GM21390 (cell line): ENCODE data around the gene FFAR3.
A peak's percentile ranks its signal among the peaks of the same experiment; 100 is the strongest.

ENCODE experiments used
- ATAC-seq: cut with Tn5 transposase; IDR thresholded peaks from one replicate; pipeline ENCODE4 v1.9.1; 2021; ENCODE audit not compliant: unreplicated experiment

Gene FFAR3

GRCh38 chr19:35330475-35330874 is 27.8 kb upstream of the FFAR3 start:
- ATAC-seq, result peak; percentile 37

DNA sequence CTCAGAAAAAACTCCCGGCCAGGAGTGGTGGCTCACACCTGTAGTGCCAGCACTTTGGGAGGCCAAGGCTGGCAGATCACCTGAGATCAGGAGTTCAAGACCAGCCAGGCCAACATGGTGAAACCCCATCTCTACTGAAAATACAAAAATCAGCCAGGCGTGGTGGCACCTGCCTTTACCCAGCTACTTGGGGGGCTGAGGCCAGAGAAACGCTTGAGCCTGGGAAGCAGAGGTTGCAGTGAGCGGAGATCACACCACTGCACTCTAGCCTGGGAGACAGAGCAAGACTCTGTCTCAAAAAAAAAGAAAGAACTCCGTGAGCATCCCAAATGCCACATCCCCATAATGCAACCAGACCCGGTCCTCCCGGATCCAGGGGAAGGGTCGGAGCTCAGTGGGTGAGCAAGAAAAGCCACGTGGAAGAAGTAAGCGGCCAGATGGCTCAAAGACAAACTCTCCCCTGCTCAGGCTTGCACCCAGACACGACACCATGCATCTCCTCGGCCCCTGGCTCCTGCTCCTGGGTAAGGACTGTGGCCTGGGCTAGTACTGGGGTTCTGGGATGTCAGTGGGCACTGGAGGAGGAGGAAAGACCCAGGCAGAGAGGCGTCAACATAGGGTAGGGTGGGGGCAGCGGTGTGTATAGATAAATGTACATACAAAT is 26.6 kb upstream of the FFAR3 start:
- no peak for ATAC-seq

DNA sequence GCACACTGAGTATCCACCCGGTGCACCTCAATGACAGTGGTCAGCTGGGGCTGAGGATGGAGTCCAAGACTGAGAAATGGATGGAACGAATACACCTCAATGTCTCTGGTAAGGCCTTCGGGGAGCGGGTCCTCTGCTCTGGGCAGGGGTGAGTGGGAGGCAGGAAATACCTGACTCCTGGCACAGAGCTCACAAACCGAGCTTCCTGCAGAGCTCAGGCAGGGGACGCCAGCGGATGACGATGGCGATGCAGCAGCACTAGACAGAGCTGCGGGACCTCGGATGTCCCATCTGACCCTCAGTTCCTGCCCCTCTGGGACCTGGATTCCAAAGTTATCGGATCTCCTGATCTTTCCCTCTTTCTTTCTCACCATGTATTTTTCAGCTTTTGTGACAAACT is 25.4 kb upstream of the FFAR3 start:
- no peak for ATAC-seq

DNA sequence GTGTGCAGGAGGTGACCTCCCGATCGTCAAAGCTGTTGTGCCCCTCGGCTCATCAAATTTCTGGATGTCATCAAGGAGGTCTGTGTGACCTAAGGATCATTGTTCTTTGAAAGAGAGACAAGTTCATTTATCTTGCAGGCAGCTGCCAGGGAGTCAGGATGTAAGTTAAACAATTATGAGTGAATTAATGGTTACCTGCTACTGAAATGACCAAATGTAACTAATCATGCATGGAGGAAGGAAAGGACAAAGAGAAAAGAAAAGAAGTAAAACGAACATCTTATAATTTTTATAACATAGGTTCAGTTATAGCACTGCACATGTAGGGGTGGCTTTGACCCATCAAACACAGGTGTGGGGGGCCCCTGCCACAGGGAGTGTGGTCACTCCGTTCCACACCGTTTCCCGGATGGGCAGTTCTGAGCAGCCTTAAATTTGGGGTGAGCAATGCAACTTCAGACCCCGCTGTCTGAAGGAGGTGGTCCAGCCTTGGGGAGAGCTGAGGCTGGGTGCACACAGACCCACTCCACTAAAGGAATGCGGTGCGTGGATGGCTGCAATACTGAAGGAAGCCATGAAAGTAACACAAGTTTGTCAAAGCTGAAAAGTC is 24.0 kb upstream of the FFAR3 start:
- no peak for ATAC-seq

GRCh38 chr19:35336166-35336955 is 21.9 kb upstream of the FFAR3 start:
- ATAC-seq, result no peak

- no peak for ATAC-seq
Measured at GRCh38 chr19:35337097-35337983, 20.9 kb upstream of the FFAR3 start.

DNA sequence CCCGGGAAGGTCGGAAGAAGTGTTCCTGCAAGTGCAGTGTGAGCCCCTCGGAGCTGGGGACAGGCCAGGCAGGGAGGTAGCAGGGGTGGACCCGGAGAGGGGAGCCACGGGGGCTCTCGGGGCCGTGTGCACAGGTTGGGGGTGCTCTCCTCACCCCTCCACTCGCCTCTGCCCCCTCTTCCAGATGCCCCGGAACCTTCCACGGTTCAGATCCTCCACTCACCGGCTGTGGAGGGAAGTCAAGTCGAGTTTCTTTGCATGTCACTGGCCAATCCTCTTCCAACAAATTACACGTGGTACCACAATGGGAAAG is 20.3 kb upstream of the FFAR3 start:
- no peak for ATAC-seq

DNA sequence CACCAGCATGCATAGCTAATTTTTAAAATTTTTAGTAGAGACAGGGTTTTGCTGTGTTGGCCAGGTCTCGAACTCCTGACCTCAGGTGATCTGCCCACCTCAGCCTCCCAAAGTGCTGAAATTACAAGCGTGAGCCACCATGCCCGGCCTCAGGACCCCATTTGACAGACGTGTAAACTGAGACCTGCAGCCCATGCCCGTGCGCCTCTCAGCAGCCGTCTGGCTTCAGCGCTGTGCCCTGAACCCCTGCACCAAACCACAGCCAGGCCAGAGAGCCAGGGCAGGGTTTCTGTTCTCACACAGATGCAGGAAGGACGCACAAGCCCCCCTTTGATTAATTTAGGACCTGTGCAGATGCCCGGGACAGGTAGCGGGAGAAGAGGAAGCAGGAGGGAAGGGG is 17.8 kb upstream of the FFAR3 start:
- no peak for ATAC-seq

GRCh38 chr19:35341006-35341405 is 17.3 kb upstream of the FFAR3 start:
- ATAC-seq, result no peak

DNA sequence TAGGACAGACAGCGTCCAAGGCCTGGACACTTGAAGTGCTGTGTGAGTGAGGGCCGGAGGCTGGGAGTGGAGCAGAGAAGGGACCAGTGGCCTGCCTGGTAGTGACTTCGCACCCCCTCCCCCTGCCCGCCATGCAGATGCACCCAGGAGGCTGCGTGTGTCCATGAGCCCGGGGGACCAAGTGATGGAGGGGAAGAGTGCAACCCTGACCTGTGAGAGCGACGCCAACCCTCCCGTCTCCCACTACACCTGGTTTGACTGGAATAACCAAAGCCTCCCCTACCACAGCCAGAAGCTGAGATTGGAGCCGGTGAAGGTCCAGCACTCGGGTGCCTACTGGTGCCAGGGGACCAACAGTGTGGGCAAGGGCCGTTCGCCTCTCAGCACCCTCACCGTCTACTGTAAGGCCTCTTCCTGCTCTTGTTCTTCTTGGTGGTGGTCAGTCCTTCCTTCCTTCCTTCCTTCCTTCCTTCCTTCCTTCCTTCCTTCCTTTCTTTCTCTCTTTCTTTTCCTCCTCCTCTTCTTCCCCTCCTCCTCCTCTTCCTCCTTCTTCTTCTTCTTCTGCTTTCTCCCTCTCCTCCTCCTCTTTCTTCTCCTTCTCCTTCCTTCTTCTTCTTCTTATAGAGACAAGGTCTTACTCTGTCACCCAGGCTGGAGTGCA is 16.6 kb upstream of the FFAR3 start:
- no peak for ATAC-seq

- no peak for ATAC-seq
Measured at GRCh38 chr19:35342430-35342829, 15.8 kb upstream of the FFAR3 start.

GRCh38 chr19:35344511-35345031 is 13.7 kb upstream of the FFAR3 start:
- ATAC-seq, result no peak

- ATAC-seq, result no peak
Measured at GRCh38 chr19:35345671-35346111, 12.6 kb upstream of the FFAR3 start.

- ATAC-seq, result no peak
Measured at GRCh38 chr19:35346193-35347052, 11.8 kb upstream of the FFAR3 start.

DNA sequence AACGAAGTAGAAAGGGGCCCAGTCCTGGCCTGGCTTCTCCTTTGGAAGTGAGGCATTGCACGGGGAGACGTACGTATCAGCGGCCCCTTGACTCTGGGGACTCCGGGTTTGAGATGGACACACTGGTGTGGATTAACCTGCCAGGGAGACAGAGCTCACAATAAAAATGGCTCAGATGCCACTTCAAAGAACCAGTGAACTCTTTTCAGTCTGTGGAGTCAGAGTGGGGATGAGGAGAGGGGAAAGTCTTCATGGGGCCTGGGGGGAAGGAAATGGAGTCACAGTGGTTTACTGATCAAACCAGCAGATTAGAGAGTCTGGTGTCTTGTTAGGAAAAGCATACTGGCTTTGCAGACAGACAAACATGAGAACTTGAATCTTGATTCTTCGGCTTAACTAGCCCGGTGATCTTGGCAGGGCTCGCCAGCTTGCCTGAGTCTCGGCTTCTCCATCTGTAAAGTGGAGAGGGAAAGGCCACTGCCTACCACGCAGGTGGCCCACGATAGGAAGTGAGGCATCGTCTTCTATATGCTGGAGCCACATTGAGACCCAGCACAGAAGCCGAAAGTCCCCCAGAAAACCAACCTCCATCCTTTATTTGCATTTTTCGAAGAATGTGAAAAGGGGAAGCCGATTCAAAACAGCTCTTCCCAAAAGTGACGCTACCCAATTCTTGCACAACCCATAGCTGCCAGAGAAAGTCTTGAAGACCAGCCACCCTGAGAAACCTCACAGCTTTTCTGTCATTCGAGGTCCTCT is 10.9 kb upstream of the FFAR3 start, which contains the start of gene FFAR1:
FFAR1 (plus strand) TSS at position 732 of the 759 bp plus-strand sequence. CDS start 3,650 bp downstream, outside the sequence.
- peak; percentile 52 for ATAC-seq

DNA sequence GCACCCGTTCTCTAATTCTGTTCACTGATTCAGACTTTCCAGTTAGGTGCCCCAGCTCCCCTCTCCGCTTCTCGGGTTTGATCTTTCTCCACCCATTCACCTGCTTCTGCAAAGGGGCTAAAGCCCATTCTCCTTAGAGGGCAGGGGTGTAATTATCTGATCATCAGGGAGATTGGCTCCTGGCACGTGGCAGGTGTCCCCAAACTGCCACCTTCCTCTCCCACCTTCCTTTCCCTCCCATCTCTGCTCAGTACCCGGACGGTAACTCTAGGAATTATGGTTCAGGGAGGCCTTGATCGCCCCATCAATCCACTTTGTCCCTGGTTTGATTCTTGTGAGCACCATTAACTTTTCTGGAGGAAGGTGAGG is 10.3 kb upstream of the FFAR3 start:
- ATAC-seq, result no peak

GRCh38 chr19:35348911-35349611 is 9.2 kb upstream of the FFAR3 start:
- ATAC-seq, result no peak
